Measurements from ENCODE around the gene CEP350.

GRCh38 chr1:180066150-180066549 lies 111.5 kb downstream of the CEP350 start:
- TF ChIP-seq CTCF (IDR thresholded peaks at IDR 0.05): no peak
- TF ChIP-seq ZFX (IDR thresholded peaks at IDR 0.05; ENCODE audit: borderline replicate concordance): no peak
